ENCODE results near the gene IFNA5. TPM values are rescaled to one million over a fixed set of nuclear protein-coding genes. Genes with fewer than 3 reads are reported as not detected.

The IFNA5 gene
- not detected in 2 replicates for total RNA-seq

GRCh38 chr9:21305213-21305612 lies at the start of gene IFNA5:
TSS of gene IFNA5 (minus strand) at chr9:21305313. CDS start at chr9:21305256, 57 bp downstream.
- no peak for DNase-seq (ENCODE audit: low read depth, low spot score)

- no peak for DNase-seq (ENCODE audit: low read depth, low spot score)
These were observed 45.7 kb upstream of the IFNA5 start, which contains the start of gene IFNA6 for GRCh38 chr9:21350787-21351186. TSS of gene IFNA6 (minus strand) at chr9:21350887. CDS start at chr9:21350887, 0 bp downstream.

DNA sequence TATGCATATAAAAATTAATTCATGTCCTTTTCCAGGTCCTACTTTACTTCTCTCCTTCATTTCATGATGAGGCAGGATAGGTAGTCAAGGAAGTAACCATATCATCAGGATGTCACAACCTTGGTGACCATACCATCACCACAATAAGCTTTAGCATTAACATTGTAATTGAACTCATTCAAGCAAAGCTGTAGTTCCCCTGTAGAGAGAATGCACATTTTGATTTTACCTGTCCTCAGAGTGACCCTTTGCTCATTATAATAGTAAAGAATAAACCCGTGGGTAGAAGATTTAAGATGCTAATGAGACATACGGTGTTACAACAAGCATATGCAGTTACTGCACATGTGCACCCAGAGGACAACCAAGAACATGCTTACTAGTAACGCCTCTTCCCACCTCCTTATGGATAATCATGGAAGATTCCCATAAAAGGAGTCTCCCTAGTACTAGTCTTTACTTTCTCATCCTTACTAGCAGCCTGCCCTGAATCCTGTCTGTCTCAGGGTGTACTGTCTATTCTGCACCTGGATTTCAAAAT lies 43.4 kb upstream of the IFNA5 start:
- no peak for DNase-seq (ENCODE audit: low read depth, low spot score)

- DNase-seq (ENCODE audit: low read depth, low spot score): no peak
These were observed 35.6 kb upstream of the IFNA5 start for GRCh38 chr9:21340735-21341134.

- DNase-seq (ENCODE audit: low read depth, low spot score): no peak
These were observed 31.3 kb upstream of the IFNA5 start for GRCh38 chr9:21336457-21336856.

DNA sequence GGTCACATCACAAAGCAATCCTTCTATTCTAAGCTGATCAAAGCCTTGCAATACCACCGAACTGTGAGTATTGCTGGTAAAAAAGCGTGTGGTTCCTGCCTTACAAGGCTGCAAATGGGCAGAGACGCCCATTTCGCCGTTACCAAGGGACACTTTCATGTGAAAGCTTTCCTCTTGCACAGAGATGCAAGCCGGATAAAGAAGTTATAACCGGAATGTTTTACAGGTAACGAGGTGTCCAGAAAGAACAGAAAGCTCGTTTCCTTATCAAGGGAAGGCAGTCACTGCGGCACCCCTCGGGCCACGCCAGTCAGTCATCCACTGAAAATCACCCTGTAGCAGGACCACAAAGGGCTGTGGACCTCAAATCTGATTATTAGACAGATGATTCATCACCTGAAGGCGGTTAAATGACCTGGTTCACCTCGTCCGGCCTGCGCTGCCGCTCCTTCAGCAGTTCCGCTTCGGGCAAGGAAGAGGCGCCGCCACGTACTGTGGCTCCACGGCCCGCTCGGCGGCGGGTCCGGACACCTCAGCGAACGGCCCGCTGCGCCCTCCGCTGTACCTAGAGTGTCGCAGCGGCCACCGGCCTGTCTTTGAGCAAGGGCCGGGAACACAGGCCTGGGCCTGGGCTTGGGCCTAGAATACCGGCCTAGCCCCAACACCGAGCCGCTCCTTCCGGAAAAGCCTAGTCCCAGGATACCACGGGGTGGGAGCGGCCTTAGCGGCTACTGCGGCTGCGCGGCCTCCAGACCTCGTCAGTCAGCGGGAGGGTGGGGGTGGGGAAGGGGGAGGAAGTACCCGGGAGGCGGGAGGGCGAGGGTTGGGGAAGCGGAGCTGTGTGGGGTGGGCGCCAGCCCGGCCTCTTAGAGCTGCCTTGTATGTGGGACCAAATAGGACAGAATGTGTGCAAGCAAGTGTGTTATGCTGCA lies 29.9 kb upstream of the IFNA5 start, which contains the start of gene KLHL9:
Gene KLHL9 (minus strand): TSS at position 704 of the 932 bp plus-strand sequence. CDS start 545 bp downstream, at position 159.
- DNase-seq (ENCODE audit: low read depth, low spot score): peak; percentile 61

- no peak for DNase-seq (ENCODE audit: low read depth, low spot score)
These were observed 28.1 kb upstream of the IFNA5 start for GRCh38 chr9:21333226-21333625.

GRCh38 chr9:21331676-21332402 lies 26.7 kb upstream of the IFNA5 start:
- no peak for DNase-seq (ENCODE audit: low read depth, low spot score)

DNA sequence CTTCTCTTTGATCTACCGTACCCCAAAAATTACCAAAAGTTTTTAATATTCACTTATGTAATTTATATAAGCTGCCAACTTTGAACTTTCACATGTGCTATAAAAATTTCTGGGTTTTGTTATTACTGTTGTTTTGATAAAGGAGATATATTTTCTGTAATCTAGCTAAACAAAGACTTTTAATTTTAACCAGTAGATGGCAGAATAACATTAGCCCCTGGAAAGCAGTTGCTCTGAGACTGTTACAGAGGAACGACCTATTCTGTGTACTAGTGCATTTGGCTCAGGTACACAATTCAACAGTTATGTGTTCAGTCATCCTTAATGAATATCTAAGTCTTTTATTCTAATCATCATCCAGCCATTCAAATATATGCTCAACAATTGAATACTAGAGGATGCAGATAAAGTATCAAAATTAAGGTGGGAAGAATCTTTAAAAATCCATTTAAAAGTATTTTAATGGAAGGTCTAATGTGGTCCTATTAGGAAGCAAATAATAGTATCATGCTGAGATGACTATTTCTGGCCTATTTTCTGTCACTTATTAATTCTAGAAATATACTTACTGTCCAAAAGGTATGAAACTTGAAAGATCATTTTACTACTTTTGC lies 21.5 kb upstream of the IFNA5 start:
- DNase-seq (ENCODE audit: low read depth, low spot score): no peak

DNA sequence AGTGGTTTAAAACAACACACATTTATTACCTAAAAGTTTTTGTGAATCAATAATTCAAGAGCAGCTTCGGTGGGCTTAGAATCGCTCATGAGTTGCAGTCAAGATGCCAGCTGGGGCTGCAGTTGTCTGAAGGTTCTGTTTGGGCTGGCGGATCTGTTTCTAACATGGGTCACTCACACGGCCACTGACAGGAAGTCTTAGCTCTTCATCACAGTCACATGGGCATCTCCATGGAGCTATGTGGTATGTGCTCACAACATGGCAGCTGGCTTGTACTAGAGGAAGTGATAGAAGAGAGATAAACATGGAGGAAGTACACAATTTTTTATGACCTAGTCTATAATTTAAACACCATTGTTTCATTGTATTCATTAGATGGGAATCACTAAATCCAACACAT lies 18.9 kb upstream of the IFNA5 start:
- DNase-seq (ENCODE audit: low read depth, low spot score): no peak

DNA sequence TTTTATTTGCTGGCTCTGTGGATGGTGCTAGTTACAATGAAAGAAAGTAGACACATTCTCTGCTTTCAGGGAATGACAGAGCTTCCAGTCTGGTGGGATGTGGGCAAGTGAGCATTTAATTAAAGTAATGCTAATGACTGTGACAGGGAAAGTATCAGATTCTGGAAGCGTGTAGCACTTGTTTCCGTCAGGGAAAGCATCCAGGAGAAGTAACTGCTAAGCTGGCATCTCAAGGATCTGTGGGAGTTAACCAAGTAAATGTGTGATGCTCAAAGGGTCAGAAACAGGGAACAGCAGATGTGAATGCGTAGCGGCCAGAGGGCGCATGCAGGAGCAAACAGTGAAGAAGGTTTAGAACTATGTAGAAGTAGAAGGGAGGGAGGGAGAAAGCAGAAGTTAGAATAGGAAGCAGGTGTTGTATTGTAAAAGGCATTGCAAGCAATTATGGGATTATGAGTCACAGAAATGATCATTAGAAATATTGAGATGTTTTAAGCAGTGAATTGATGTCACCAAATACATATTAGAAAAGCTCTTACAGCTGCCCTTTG lies 17.9 kb upstream of the IFNA5 start:
- no peak for DNase-seq (ENCODE audit: low read depth, low spot score)

DNA sequence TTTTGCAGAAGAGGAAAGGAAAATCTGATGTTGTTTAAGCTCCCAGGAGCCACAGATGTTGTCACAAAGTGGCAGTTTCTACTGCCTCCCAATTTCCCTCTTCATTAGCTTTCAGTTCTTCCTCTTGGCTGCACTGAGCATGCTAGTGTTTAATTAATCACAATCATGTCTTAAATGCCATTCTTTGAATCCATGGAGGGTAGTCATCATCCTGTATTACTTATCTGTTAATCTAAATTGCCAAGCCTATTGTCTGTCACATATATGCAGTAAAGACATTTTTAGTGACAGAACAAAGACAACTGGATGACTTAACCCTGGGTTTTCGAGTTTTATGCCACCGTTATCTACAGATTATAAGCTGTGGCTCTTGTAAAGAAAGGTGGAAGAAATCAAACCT lies 15.4 kb upstream of the IFNA5 start:
- DNase-seq (ENCODE audit: low read depth, low spot score): no peak

DNA sequence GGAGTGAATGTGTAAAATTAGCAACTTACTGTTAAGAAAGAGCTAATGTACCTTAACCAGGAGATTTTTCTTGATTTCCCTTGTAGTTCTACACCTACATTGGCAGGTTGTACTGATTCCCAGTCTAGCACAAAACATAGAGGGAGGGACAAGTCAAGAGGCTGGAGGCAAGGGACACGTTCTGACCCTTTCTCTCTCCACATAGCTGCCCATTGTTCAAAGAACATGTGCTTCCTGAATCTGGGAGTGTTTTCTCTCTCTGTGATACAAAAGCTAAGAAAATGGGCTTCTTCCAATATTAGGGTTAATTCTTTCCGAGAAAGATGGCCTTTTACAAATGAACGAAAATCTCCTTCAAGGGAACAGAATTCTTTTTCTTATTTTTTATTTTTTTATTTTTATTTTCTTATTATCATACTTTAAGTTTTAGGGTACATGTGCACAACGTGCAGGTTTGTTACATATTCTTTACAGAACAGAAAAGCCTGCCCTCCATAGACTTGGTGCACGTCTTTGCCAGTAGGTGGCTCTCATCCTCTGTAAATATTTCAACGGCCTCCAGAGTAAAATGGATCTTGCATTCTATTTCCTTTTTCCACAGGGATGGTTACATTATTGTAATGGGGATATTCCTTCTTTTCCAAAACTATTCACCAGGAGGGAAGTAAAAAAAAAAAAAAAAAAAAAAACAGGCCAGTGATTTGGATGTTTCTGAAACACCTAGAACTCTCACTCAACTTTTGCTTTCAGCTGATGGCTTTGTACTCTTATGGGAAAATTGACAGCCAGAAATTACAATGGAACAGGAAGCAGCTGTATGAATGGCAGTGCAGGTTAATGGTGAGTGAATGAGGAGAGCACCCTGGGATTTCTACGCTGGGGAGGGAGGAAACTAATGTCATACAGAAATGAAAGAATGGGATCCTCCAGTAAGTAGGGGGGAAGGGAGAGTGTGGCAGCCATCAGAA lies 13.1 kb upstream of the IFNA5 start:
- peak; percentile 33 for DNase-seq (ENCODE audit: low read depth, low spot score)

DNA sequence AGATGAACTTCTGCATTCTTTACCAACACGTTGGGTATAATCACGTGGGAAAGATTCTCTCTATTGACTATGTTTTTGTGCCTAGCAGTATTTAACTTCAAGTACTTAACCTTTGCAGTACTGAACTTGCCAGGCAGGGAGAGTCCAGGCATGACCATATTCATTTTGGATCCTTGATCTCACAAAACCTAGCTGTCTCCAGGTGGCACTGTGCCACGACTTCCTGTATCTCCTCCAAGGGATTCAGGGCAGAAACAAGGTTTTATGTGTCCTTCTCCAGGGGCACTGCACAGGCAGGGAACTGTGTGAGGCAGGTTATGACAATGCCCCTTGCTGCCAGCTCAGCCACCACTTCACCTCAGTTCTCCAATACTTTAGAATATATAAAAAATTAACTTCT lies 11.7 kb upstream of the IFNA5 start:
- no peak for DNase-seq (ENCODE audit: low read depth, low spot score)

- DNase-seq (ENCODE audit: low read depth, low spot score): no peak
These were observed 11.1 kb upstream of the IFNA5 start for GRCh38 chr9:21316032-21316842.

DNA sequence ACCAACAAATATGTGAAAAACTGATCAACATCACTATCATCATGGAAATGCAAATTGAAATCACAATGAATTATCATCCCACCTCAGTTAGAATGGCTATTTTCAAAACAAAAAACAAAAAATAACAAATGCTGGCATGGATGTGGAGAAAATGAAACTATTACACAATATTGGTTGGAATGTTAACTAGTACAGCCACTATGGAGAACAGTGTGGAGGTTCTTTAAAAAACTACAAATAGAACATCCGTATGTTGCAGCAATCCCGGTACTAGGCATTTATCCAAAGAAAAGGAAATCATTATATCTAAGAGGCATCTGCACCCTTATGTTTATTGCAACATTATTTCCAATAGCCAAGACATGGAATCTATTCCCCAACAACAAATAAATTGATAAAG lies 9.0 kb upstream of the IFNA5 start:
- DNase-seq (ENCODE audit: low read depth, low spot score): no peak

DNA sequence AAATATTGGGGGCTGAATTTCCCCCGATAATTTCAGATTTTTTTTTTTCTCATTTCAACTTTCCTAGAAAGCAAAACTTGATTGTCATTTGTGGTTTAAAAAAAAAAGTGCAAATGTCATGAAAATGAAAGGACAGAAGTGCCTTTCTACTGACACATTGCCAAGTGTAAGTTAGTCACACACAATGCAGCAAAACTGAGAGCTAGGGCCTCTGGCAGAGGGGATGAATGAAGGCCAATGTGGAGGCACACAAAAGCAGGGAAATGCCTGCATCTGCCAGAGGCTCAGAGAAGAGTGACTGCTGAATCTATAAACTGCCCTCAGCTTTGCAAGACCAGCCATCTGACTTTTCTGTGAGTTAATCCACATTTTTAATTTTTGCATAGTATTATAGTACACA lies 6.8 kb upstream of the IFNA5 start:
- no peak for DNase-seq (ENCODE audit: low read depth, low spot score)

GRCh38 chr9:21295992-21296391 lies 9.1 kb downstream of the IFNA5 start:
- DNase-seq (ENCODE audit: low read depth, low spot score): no peak

- no peak for DNase-seq (ENCODE audit: low read depth, low spot score)
These were observed 10.1 kb downstream of the IFNA5 start for GRCh38 chr9:21294904-21295538.
